Esophagus (tissue), 2 donors: Measurements from ENCODE around the gene PHKA2. TPM values are rescaled to one million over a fixed set of nuclear protein-coding genes. Genes with fewer than 3 reads are reported as not detected.

Source experiments
- H3K27ac ChIP-seq, 2 donors: one replicate each; pipeline ENCODE4 v1.5.1; 2013; ENCODE audit warnings: low read depth in 2 of 2, mild to moderate bottlenecking in 2 of 2, inconsistent platforms in 1 of 2, low read length in 1 of 2, moderate library complexity in 1 of 2
- H3K27me3 ChIP-seq, 2 donors: one replicate each; pipeline ENCODE4 v1.6.1; 2013; ENCODE audit warnings: low read length in 2 of 2, control low read depth in 1 of 2, mild to moderate bottlenecking in 1 of 2; ENCODE audit not compliant: insufficient read depth in 2 of 2, control insufficient read depth in 1 of 2
- H3K36me3 ChIP-seq, 2 donors: one replicate each; pipeline ENCODE4 v1.6.1; 2013; ENCODE audit warnings: low read length in 1 of 2; ENCODE audit not compliant: control insufficient read depth in 2 of 2, insufficient read depth in 2 of 2
- H3K4me1 ChIP-seq, 2 donors: one replicate each; pipeline ENCODE4 v1.6.1; 2013; ENCODE audit warnings: low read length in 1 of 2; ENCODE audit not compliant: control insufficient read depth in 2 of 2, insufficient read depth in 2 of 2
- H3K4me3 ChIP-seq, 2 donors: one replicate each; pipeline ENCODE4 v1.5.1; 2013; ENCODE audit warnings: low read length in 2 of 2, mild to moderate bottlenecking in 2 of 2, low read depth in 1 of 2, moderate library complexity in 1 of 2
- H3K9me3 ChIP-seq, 2 donors: one replicate each; pipeline ENCODE4 v1.6.1; 2013; ENCODE audit warnings: mild to moderate bottlenecking in 2 of 2, low read depth in 1 of 2, low read length in 1 of 2, moderate library complexity in 1 of 2; ENCODE audit not compliant: control insufficient read depth in 2 of 2, insufficient read depth in 1 of 2
- WGBS, 2 donors: extraction: QIAGEN DNeasy Blood & Tissue Kit; methylation state at CpG; one replicate each; pipeline ENCODE4 v1.1.7; 2013; 5-methylcytosine and 5-hydroxymethylcytosine counted together
- polyA plus RNA-seq, 2 donors: library from polyadenylated mRNA; stranded (reverse); fragments of 200-250 nt; gene quantifications; one replicate each; pipeline ENCODE4 v1.2.3, GENCODE V29; 2013
- donor health status: healthy with polysubstance abuse.
- donor health status: Bipolar disorder and iron deficiency.

Gene PHKA2
- polyA plus RNA-seq, 2 donors: 11.1 to 17.7 TPM

- H3K4me3 ChIP-seq: no peak overlapping the region
- whole genome bisulfite sequencing, 2 donors: 42 to 56% methylated on average over 18 of the region's 18 CpGs
- H3K27ac ChIP-seq: peak overlapping the region; percentile 23 to 39
- no peaks in the 10 kb centered on the region for H3K36me3 ChIP-seq
- H3K27me3 ChIP-seq: no peaks in the 10 kb centered on the region
- no peaks in the 10 kb centered on the region for H3K9me3 ChIP-seq
- H3K4me1 ChIP-seq: peaks cover 0 to 2% of the 10 kb centered on the region in 2 donors
Measured at GRCh38 chrX:18895189-18895951, 88.5 kb downstream of the PHKA2 start.

DNA sequence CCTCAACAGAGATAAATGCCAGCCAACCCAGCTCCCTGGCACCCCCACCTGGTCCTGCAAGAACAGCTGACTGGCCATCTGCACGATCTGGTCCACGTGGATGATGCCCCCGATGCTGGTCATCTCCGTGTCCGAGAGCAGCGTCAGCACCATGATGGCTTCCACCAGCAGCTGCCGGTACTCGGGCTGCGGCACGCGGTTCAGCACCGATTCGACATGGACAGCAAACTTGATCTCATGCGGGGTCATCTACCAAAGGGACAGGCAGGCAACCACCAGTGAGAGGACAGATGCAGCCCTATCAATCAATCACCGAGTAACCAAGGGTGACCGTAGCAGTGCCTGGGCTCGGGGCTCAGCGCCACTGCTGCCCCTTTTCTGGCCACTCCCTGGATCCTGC, 89.8 kb downstream of the PHKA2 start:
- H3K4me3 ChIP-seq: no peak overlapping the region
- H3K9me3 ChIP-seq: no peaks in the 10 kb centered on the region
- no peaks in the 10 kb centered on the region for H3K27me3 ChIP-seq
- 91 to 96% methylated on average over 18 of the region's 18 CpGs for WGBS, 2 donors
- H3K27ac ChIP-seq: no peak overlapping the region
- no peaks in the 10 kb centered on the region for H3K36me3 ChIP-seq
- peaks cover 0 to 2% of the 10 kb centered on the region in 2 donors for H3K4me1 ChIP-seq

GRCh38 chrX:18893536-18893935, 90.4 kb downstream of the PHKA2 start:
- H3K27me3 ChIP-seq: no peaks in the 10 kb centered on the region
- H3K9me3 ChIP-seq: no peaks in the 10 kb centered on the region
- 95 to 97% methylated on average over 11 of the region's 11 CpGs for WGBS, 2 donors
- H3K4me1 ChIP-seq: peaks cover 0 to 2% of the 10 kb centered on the region in 2 donors
- no peak overlapping the region for H3K4me3 ChIP-seq
- no peak overlapping the region for H3K27ac ChIP-seq
- no peaks in the 10 kb centered on the region for H3K36me3 ChIP-seq

GRCh38 chrX:18892899-18893298, 91.0 kb downstream of the PHKA2 start:
- Histone ChIP-seq H3K4me1 (peaks cover 2% of the 10 kb centered on the region in 2 donors), H3K27ac (no peak overlapping the region), H3K4me3 (no peak overlapping the region), H3K9me3 (no peaks in the 10 kb centered on the region), H3K36me3 (no peaks in the 10 kb centered on the region), H3K27me3 (no peaks in the 10 kb centered on the region)
- WGBS, 2 donors: 86 to 93% methylated on average over 6 of the region's 6 CpGs

GRCh38 chrX:18891548-18891945, 92.4 kb downstream of the PHKA2 start:
- H3K9me3 ChIP-seq: no peaks in the 10 kb centered on the region
- H3K4me1 ChIP-seq: peaks cover 2 to 9% of the 10 kb centered on the region in 2 donors
- WGBS, 2 donors: 75 to 82% methylated on average over 9 of the region's 9 CpGs

DNA sequence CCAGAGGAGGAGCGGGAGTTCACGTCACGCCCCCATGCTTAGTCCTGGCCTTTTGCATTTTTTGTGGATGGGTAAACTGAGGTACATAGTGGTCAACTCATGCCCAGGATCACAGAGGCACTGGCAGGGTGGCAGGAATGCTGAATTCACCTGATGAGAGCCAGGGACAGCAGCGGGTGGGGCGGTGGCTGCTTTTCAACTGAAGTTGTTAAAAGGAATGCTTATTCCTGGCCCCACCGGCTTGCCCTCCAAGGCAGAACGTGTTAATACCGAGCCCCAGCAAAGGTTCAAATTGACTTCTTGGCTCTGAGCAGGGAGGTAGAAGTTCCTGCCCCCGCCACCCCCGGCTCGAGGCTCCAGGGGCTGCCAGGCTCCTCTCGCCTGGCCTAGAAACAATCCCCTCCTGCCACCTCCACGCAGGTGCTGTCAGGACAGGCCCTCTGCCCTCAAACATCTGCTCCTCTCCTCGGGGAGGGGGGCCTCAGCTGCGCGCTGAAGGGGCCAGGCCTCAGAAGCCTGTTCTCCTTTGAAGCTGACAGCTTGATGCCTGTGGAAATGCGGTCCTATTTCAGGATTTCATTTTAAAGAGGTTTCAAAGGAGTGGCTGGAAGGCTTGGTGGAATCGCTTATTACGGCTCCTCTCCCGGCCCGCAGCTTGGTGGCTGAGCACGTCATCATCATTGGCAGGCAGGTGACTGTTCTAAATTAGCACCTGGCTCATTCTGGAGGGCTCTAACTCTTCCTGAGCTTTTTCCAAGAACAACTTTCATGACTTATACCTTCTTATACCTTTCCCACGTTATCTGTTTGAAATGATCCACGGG, 93.0 kb downstream of the PHKA2 start:
- Histone ChIP-seq H3K4me3 (no peak overlapping the region), H3K27ac (no peak overlapping the region), H3K27me3 (no peaks in the 10 kb centered on the region), H3K9me3 (no peaks in the 10 kb centered on the region), H3K4me1 (peaks cover 2 to 11% of the 10 kb centered on the region in 2 donors), H3K36me3 (no peaks in the 10 kb centered on the region)
- 57 to 72% methylated on average over 24 of the region's 24 CpGs for WGBS, 2 donors

More at GRCh38 chrX:18891548-18891945, 92.4 kb downstream of the PHKA2 start:
- no peaks in the 10 kb centered on the region for H3K36me3 ChIP-seq
- H3K27me3 ChIP-seq: no peaks in the 10 kb centered on the region
- H3K4me3 ChIP-seq: no peak overlapping the region
- no peak overlapping the region for H3K27ac ChIP-seq

GRCh38 chrX:18890049-18890381, 93.9 kb downstream of the PHKA2 start:
- no peaks in the 10 kb centered on the region for H3K27me3 ChIP-seq
- H3K4me3 ChIP-seq: no peak overlapping the region
- no peak overlapping the region for H3K27ac ChIP-seq
- H3K9me3 ChIP-seq: no peaks in the 10 kb centered on the region
- WGBS, 2 donors: 67 to 78% methylated on average over 7 of the region's 7 CpGs
- H3K36me3 ChIP-seq: no peaks in the 10 kb centered on the region
- H3K4me1 ChIP-seq: peaks cover 2 to 12% of the 10 kb centered on the region in 2 donors

DNA sequence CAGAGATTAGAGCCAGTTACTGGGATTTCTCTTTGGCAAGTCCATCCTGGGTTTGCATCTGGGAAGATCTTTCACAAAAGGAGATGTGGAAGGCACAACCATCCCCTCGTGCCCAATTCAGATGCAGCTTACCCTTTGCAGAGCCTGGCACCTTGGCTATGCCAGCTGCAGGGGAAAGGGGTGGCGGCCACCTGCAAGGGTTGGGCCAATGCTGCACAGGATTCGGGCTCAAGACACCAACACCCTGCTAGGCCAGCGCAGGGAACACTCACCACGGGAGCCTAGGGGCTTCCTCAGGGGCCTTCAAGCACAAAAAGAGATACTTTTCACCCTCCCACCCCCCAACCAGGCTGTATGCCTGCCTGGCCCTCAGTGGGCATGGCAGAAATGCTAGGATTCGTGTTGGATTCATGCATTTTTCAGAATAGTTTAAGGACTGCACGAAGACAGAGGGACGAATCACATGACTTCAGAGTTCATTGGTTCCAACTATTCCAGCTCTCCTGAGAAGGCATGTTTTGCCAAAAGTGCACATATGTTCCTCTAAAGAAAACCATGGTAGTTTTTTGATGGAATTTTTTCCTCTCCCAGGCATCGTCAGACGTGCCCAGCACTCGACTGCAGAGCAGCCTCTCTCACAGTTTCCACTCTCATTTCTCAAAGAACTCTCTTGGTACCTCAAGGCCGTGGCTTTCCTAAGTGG, 94.4 kb downstream of the PHKA2 start:
- H3K36me3 ChIP-seq: no peaks in the 10 kb centered on the region
- peaks cover 2 to 14% of the 10 kb centered on the region in 2 donors for H3K4me1 ChIP-seq
- no peaks in the 10 kb centered on the region for H3K27me3 ChIP-seq
- no peak overlapping the region for H3K4me3 ChIP-seq
- WGBS, 2 donors: 74 to 80% methylated on average over 12 of the region's 12 CpGs
- H3K9me3 ChIP-seq: no peaks in the 10 kb centered on the region
- H3K27ac ChIP-seq: no peak overlapping the region

- 82 to 90% methylated on average over 4 of the region's 4 CpGs for WGBS, 2 donors
Measured at GRCh38 chrX:18888281-18888680, 95.6 kb downstream of the PHKA2 start.

More at GRCh38 chrX:18888281-18888680, 95.6 kb downstream of the PHKA2 start:
- Histone ChIP-seq H3K4me3 (no peak overlapping the region), H3K36me3 (no peaks in the 10 kb centered on the region), H3K27me3 (no peaks in the 10 kb centered on the region), H3K9me3 (no peaks in the 10 kb centered on the region), H3K27ac (no peak overlapping the region), H3K4me1 (peaks cover 2 to 14% of the 10 kb centered on the region in 2 donors)
